Psoas muscle (tissue), 8 donors: Measurements from ENCODE around the gene GREB1. TPM values are rescaled to one million over a fixed set of nuclear protein-coding genes. Genes with fewer than 3 reads are reported as not detected.

ENCODE experiments used
- ATAC-seq, 4 donors: fragments of 200-7000 bp; cut with Tn5 transposase; one replicate each; pipeline ENCODE4 v1.9.1; 2020; ENCODE audit warnings: moderate library complexity in 3 of 4, mild to moderate bottlenecking in 2 of 4
- DNase-seq, 2 donors: peaks; one replicate each; pipeline ENCODE4 v3.0.0-alpha.2; 2020
- H3K27ac ChIP-seq: fragments of 200-600 bp; one replicate; pipeline ENCODE4 v1.8.0; 2022
- H3K27me3 ChIP-seq, 3 donors: fragments of 200-600 bp in 1 of 3; one replicate each; pipeline versions ENCODE4 v1.6.1 to v1.8.0; 2013 to 2022; ENCODE audit warnings: low read length in 2 of 3, mild to moderate bottlenecking in 2 of 3, moderate library complexity in 1 of 3; ENCODE audit not compliant: insufficient read depth in 3 of 3
- H3K36me3 ChIP-seq, 2 donors: fragments of 200-600 bp in 1 of 2; one replicate each; pipeline versions ENCODE4 v1.6.1 to v1.8.0; 2013 to 2022; ENCODE audit warnings: low read depth in 1 of 2, mild to moderate bottlenecking in 1 of 2, moderate library complexity in 1 of 2; ENCODE audit not compliant: insufficient read depth in 1 of 2
- H3K4me1 ChIP-seq: fragments of 200-600 bp; one replicate; pipeline ENCODE4 v1.8.0; 2022
- H3K4me3 ChIP-seq: fragments of 200-600 bp; one replicate; pipeline ENCODE4 v1.8.0; 2022; ENCODE audit warnings: mild to moderate bottlenecking
- H3K9me3 ChIP-seq: fragments of 200-600 bp; one replicate; pipeline ENCODE4 v1.8.0; 2022
- CTCF ChIP-seq: fragments of 200-600 bp; IDR thresholded peaks from one replicate; pipeline ENCODE4 v1.8.0; 2022; ENCODE audit warnings: antibody characterized with exemption
- WGBS, 3 donors: extraction: QIAGEN DNeasy Blood & Tissue Kit; methylation state at CpG; one replicate each; pipeline versions ENCODE4 v1.1.6 to v1.1.7; 2013; 5-methylcytosine and 5-hydroxymethylcytosine counted together
- intact Hi-C, 2 donors: fragments of 100-400 bp; cut with DNase I; formaldehyde crosslinking; loops; one replicate each; pipeline versions ENCODE4 v1.11.0 to v1.14.2; 2022
- polyA plus RNA-seq, 3 donors: library from polyadenylated mRNA; stranded (reverse); fragments of 200-250 nt; gene quantifications; one replicate each; pipeline ENCODE4 v1.2.3, GENCODE V29; 2013
- total RNA-seq, 4 donors: library from RNA; stranded (reverse); fragmentation: NEBNext Ultra II Directional in 2 of 4; extraction: Animal tissue kit (Norgen Biotek cat#: 25700) in 2 of 4; gene quantifications; one replicate each; pipeline versions ENCODE4 v1.2.1 to v1.2.4, GENCODE V29; 2021 to 2023
- donor health status: healthy with polysubstance abuse.
- donor health status: DM: no; HTN: no; CAD: no; lungs with moderate emphysema.
- donor health status: Bipolar disorder and iron deficiency.
- donor health status: healthy.
- donor health status: DM: yes; HTN: yes; CAD: no.
- donor health status: DM: no; HTN: no; CAD: no.
- donor health status: DM: no; HTN: no; CAD: no.
- donor health status: DM: yes; HTN: yes; CAD: no.

Gene GREB1
- total and polyA plus RNA-seq, 7 donors, result 1.3 to 17.5 (median 3.2) TPM

GRCh38 chr2:11682590-11682915, 148.7 kb downstream of the GREB1 start:
- no peak for TF ChIP-seq CTCF
- H3K4me1 ChIP-seq, result peaks cover 71% of the 10 kb centered on the region
- 88 to 97% (median 93%) methylated on average over 8 of the region's 8 CpGs for WGBS, 3 donors
- DNase-seq, result no peak
- no peak for ATAC-seq
- no peak overlapping the region for H3K27ac ChIP-seq
- H3K9me3 ChIP-seq, result no peaks in the 10 kb centered on the region
- no peak overlapping the region for H3K4me3 ChIP-seq
- intact Hi-C loops, result loop anchor here (5.0 to 10.0 kb wide), 3 partner anchors 85 to 208 kb away; no protein-coding TSS in a partner anchor
- no peaks in the 10 kb centered on the region for H3K36me3 ChIP-seq
- no peaks in the 10 kb centered on the region for H3K27me3 ChIP-seq

DNA sequence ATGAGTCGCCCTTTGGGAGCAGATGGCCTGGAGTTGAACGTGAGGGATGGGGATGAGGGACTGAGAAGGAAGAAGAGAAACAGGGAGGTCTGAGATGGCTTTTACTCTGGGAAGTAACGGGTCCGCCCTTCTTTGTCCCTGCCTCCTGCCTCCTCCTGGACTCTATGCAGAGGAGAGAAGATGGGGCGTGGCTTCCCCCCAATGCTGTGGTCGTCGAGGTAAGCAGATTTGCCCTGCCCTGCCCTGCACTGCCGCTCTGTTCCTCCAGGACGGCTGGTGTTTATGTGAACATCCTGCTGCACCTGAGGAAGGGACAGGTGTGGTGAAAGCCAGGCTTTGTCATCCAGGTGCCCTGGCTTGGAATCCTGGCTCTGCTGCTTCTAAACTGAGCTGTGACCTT, 149.6 kb downstream of the GREB1 start:
- no peak for TF ChIP-seq CTCF
- 50 to 53% (median 50%) methylated on average over 9 of the region's 9 CpGs for WGBS, 3 donors
- Histone ChIP-seq H3K4me1 (peaks cover 72% of the 10 kb centered on the region), H3K27ac (no peak overlapping the region), H3K9me3 (no peaks in the 10 kb centered on the region), H3K27me3 (no peaks in the 10 kb centered on the region), H3K36me3 (no peaks in the 10 kb centered on the region), H3K4me3 (no peak overlapping the region)
- DNase-seq, result no peak
- ATAC-seq, result no peak
- intact Hi-C loops, result loop anchor here (5.0 to 10.0 kb wide), 3 partner anchors 86 to 209 kb away; no protein-coding TSS in a partner anchor

DNA sequence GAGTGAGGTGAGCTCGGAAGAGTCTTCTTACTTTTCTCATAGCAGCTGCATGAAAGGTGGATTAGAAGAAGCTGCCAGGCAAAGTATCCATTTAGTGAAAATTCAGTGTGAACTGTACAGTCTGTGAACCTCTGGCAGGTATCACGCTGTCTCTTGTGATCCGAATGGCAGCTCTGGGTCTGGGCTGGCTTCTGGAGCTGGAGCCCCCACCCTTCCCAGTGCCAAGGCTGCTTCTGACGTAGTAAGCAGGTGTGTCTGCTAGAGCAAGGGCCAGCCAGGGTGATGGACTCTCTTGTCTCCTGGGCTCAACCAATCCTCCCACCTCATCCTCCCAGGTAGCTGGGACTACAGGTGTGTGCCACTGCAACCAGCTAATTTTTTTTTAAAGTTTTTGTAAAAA, 150.1 kb downstream of the GREB1 start:
- H3K4me1 ChIP-seq, result peaks cover 70% of the 10 kb centered on the region
- no peaks in the 10 kb centered on the region for H3K9me3 ChIP-seq
- H3K27ac ChIP-seq, result no peak overlapping the region
- DNase-seq, result no peak
- H3K27me3 ChIP-seq, result no peaks in the 10 kb centered on the region
- no peak for ATAC-seq
- TF ChIP-seq CTCF, result no peak
- intact Hi-C loops, result loop anchor here (5.0 to 10.0 kb wide), 3 partner anchors 87 to 209 kb away; no protein-coding TSS in a partner anchor
- WGBS, 3 donors, result 57 to 81% (median 63%) methylated on average over 4 of the region's 4 CpGs
- H3K36me3 ChIP-seq, result no peaks in the 10 kb centered on the region
- no peak overlapping the region for H3K4me3 ChIP-seq

DNA sequence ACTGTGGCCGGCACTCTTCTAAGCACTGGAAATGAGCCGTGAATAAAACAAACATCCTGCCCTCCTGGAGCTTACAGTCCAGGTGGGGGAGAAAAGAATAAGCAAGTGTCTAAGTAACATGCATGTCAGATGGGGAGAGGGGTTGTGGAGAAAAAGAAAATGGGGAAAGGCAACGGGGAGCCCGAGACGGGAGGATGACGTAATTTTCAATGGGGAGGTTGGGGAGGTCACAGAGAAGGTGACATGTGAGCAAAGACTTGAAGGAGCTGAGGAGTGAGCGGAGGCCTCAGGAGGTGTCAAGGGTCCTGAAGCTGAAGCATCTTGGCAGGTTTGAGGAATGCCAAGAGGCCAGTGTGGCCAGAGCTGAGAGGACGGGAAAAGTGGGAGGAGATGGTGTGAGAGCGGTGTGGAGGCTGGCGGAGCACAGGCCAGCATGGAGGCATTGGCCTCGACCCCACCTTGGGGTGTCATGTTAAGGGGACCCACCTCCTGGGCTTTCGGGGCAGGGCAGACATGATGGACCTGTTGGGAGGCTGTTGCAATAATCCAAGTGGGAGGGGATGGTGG, 151.1 kb downstream of the GREB1 start:
- no peak overlapping the region for H3K27ac ChIP-seq
- no peak overlapping the region for H3K4me3 ChIP-seq

More for the DNA sequence above, 151.1 kb downstream of the GREB1 start:
- TF ChIP-seq CTCF, result no peak
- 81 to 86% (median 85%) methylated on average over 11 to 12 of the region's 12 CpGs for WGBS, 3 donors
- no peak for DNase-seq
- no peaks in the 10 kb centered on the region for H3K36me3 ChIP-seq
- intact Hi-C loops, result loop anchor here (5.0 to 10.0 kb wide), 3 partner anchors 88 to 210 kb away; no protein-coding TSS in a partner anchor
- no peaks in the 10 kb centered on the region for H3K27me3 ChIP-seq
- H3K9me3 ChIP-seq, result no peaks in the 10 kb centered on the region
- peaks cover 73% of the 10 kb centered on the region for H3K4me1 ChIP-seq
- no peak for ATAC-seq
